ENCODE results near the gene CCS. TPM values are rescaled to one million over a fixed set of nuclear protein-coding genes. Genes with fewer than 3 reads are reported as not detected.

The CCS gene
- total RNA-seq, 3 donors from 2014 or later: 27.5 to 44.2 (median 33.1) TPM

DNA sequence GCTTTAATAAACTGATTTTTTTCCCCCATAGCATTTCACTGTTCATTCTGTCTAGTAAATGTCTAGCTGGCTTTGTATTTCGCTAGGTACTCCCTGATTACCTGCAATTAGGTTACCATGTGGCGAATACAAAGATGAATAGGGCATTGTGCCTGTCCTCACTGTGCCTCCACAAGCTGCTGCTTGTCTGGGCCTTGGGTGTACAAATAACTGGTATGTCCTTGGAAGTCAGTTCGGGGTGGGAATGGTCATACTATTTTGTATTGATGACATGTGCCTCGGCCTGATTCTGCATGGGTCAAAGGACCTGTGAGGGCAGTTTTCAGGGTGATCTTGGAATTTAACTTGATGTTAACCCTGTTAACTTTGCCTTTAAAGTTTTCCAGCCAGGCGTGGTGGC lies 56.9 kb downstream of the CCS start:
- DNase-seq (ENCODE audit: low spot score in 2 of 2): no peak
- TF ChIP-seq, protein P1, sequence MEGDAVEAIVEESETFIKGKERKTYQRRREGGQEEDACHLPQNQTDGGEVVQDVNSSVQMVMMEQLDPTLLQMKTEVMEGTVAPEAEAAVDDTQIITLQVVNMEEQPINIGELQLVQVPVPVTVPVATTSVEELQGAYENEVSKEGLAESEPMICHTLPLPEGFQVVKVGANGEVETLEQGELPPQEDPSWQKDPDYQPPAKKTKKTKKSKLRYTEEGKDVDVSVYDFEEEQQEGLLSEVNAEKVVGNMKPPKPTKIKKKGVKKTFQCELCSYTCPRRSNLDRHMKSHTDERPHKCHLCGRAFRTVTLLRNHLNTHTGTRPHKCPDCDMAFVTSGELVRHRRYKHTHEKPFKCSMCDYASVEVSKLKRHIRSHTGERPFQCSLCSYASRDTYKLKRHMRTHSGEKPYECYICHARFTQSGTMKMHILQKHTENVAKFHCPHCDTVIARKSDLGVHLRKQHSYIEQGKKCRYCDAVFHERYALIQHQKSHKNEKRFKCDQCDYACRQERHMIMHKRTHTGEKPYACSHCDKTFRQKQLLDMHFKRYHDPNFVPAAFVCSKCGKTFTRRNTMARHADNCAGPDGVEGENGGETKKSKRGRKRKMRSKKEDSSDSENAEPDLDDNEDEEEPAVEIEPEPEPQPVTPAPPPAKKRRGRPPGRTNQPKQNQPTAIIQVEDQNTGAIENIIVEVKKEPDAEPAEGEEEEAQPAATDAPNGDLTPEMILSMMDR (IDR thresholded peaks at IDR 0.05): no peak
- TF ChIP-seq POLR2AphosphoS5 (IDR thresholded peaks at IDR 0.05) (no peak), POLR2A (IDR thresholded peaks at IDR 0.05) (no peak)
- H3K27me3 ChIP-seq: no peaks in the 10 kb centered on the region
- no peaks in the 10 kb centered on the region for H3K36me3 ChIP-seq
- H3K9me3 ChIP-seq: no peaks in the 10 kb centered on the region
- no peak overlapping the region for H3K4me3 ChIP-seq
- intact Hi-C loops (cut with DNase I; ENCODE audit: low total_unique reads): loop anchor here (10.0 kb wide), 1 partner anchor 365 kb away; the partner anchor contains the start of gene YIF1A
- H3K4me1 ChIP-seq: peaks cover 2% of the 10 kb centered on the region in 2 donors
- no peak overlapping the region for H3K27ac ChIP-seq

DNA sequence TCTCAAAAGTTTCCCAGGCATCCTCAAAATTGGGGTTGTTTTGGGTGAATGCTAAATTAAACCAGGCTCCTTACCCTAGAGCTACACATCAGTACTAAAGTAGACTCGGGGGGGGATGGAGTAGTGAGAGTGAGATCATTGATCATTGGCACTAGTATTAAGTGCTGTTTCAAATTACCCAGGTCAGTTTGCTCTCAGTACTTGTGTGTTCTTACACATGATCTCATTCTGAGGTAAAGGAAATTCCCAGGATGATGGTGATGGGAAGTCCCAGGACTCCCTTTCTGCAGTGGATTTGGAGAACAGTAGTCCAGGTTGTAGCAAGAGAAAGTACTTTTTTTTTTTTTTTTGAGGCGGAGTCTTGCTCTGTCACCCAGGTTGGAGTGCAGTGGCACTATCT lies 58.0 kb downstream of the CCS start:
- TF ChIP-seq POLR2A (IDR thresholded peaks at IDR 0.05) (no peak), POLR2AphosphoS5 (IDR thresholded peaks at IDR 0.05) (no peak)
- Histone ChIP-seq H3K36me3 (no peaks in the 10 kb centered on the region), H3K4me3 (no peak overlapping the region), H3K27ac (no peak overlapping the region), H3K4me1 (no peaks in the 10 kb centered on the region), H3K27me3 (no peaks in the 10 kb centered on the region), H3K9me3 (no peaks in the 10 kb centered on the region)
- no peak for DNase-seq (ENCODE audit: low spot score in 2 of 2)
- intact Hi-C loops (cut with DNase I; ENCODE audit: low total_unique reads): no loop called here

DNA sequence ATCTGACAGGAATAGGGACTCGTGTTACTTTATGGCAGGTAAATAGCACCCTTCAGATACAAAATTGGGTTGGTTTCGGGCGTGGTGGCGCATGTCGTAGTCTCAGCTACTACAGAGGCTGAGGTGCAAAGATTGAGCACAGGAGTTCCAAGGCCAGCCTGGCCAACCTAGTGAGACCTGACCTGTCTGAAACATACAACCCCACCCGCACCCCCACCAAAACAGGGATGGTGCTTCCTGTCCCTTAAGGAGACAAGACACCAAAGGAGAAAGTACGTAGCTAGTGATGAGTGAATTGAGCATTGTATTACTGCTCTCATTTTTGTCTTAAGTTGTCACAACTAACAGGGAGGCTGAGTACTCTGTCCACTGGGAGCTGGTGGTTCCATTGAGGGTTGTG lies 59.7 kb downstream of the CCS start:
- Histone ChIP-seq H3K27ac (no peak overlapping the region), H3K27me3 (no peaks in the 10 kb centered on the region), H3K36me3 (no peaks in the 10 kb centered on the region), H3K4me1 (no peaks in the 10 kb centered on the region), H3K9me3 (no peaks in the 10 kb centered on the region), H3K4me3 (no peak overlapping the region)
- TF ChIP-seq, protein P1 (IDR thresholded peaks at IDR 0.05): no peak
- TF ChIP-seq POLR2A (IDR thresholded peaks at IDR 0.05): no peak
- TF ChIP-seq POLR2AphosphoS5 (IDR thresholded peaks at IDR 0.05): no peak
- intact Hi-C loops (cut with DNase I; ENCODE audit: low total_unique reads): no loop called here
- DNase-seq (ENCODE audit: low spot score in 2 of 2): no peak

DNA sequence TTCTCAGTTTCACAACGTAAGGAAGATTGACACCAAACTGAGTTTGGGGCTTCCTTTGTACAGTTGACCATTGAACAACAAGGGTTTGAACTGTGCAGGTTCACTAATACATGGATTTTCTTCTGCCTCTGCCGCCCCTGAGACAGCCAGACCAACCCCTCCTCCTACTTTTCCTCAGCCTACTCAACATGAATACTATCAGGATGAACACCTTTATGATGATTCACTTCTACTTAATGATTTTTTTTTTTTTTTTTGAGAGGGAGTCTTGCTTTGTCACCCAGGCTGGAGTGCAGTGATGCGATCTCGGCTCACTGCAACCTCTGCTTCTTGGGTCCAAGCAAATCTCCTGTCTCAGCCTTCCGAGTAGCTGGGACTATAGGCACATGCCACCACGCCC lies 60.1 kb downstream of the CCS start:
- Histone ChIP-seq H3K9me3 (no peaks in the 10 kb centered on the region), H3K4me3 (no peak overlapping the region), H3K4me1 (no peaks in the 10 kb centered on the region), H3K27ac (no peak overlapping the region), H3K36me3 (no peaks in the 10 kb centered on the region), H3K27me3 (no peaks in the 10 kb centered on the region)
- DNase-seq (ENCODE audit: low spot score in 2 of 2): no peak
- TF ChIP-seq POLR2A (IDR thresholded peaks at IDR 0.05) (no peak), POLR2AphosphoS5 (IDR thresholded peaks at IDR 0.05) (no peak)
- TF ChIP-seq, protein P1 (IDR thresholded peaks at IDR 0.05): no peak
- intact Hi-C loops (cut with DNase I; ENCODE audit: low total_unique reads): no loop called here

Other genes with a start within 250 kb of the CCS start
- 10 to 100 TPM; 52.0 to 61.6 (median 54.3) TPM for gene BRMS1, start 248.1 kb upstream of the CCS start, total RNA-seq
- gene B4GAT1, start 245.6 kb upstream of the CCS start, total RNA-seq: 10 to 100 TPM; 20.0 to 35.4 (median 30.1) TPM
- 1 to 10 TPM; 4.9 to 7.5 (median 6.4) TPM for gene SLC29A2, start 221.4 kb upstream of the CCS start, total RNA-seq
- not detected for gene NPAS4, start 172.2 kb upstream of the CCS start, total RNA-seq
- 10 to 100 TPM; 33.1 to 42.3 (median 36.8) TPM for gene MRPL11, start 154.3 kb upstream of the CCS start, total RNA-seq
- 10 to 100 TPM; 16.0 to 20.0 (median 18.6) TPM for gene PELI3, start 126.3 kb upstream of the CCS start, total RNA-seq
- gene DPP3, start 112.8 kb upstream of the CCS start, total RNA-seq: 10 to 100 TPM; 16.5 to 24.3 (median 16.7) TPM
- 10 to 100 TPM; 51.5 to 79.5 (median 63.8) TPM for gene BBS1, start 82.5 kb upstream of the CCS start, total RNA-seq
- gene ZDHHC24, start 47.1 kb upstream of the CCS start, total RNA-seq: 10 to 100 TPM; 12.9 to 20.0 (median 14.1) TPM
- under 1 TPM in 2 of 3 donors, not detected in 1; under 0.01 to 0.16 TPM for gene ACTN3, start 46.3 kb upstream of the CCS start, total RNA-seq
- gene CTSF, start 24.6 kb upstream of the CCS start, total RNA-seq: 100 to 1,000 TPM in 2 of 3 donors, 10 to 100 TPM in 1; 98.6 to 149 (median 116) TPM
- under 1 TPM in 1 of 3 donors, not detected in 2; 0.15 TPM for gene CCDC87, start 122 bp upstream of the CCS start, total RNA-seq
- gene RBM14, start 23.4 kb downstream of the CCS start, total RNA-seq: 10 to 100 TPM; 42.6 to 55.0 (median 54.6) TPM
- 10 to 100 TPM; 73.9 to 98.3 (median 81.0) TPM for gene RBM4, start 45.5 kb downstream of the CCS start, total RNA-seq
- 10 to 100 TPM; 14.9 to 43.8 (median 25.9) TPM for gene RBM4B, start 84.7 kb downstream of the CCS start, total RNA-seq
- gene SPTBN2, start 136.0 kb downstream of the CCS start, total RNA-seq: 10 to 100 TPM in 2 of 3 donors, 1 to 10 TPM in 1; 1.1 to 28.7 (median 27.2) TPM